WI38 (cell line): ENCODE measurements around the gene SULT2B1.

Experiments
- H3K4me3 ChIP-seq: 2 replicates; pipeline ENCODE4 v1.5.1; 2011; ENCODE audit warnings: low read depth, mild to moderate bottlenecking, control low read depth, low read length
- TF ChIP-seq, protein P1 (sequence below): IDR thresholded peaks from 2 replicates; pipeline ENCODE4 v1.5.1; 2012; ENCODE audit warnings: low read depth, mild to moderate bottlenecking, control low read depth, low read length

SULT2B1 gene

DNA sequence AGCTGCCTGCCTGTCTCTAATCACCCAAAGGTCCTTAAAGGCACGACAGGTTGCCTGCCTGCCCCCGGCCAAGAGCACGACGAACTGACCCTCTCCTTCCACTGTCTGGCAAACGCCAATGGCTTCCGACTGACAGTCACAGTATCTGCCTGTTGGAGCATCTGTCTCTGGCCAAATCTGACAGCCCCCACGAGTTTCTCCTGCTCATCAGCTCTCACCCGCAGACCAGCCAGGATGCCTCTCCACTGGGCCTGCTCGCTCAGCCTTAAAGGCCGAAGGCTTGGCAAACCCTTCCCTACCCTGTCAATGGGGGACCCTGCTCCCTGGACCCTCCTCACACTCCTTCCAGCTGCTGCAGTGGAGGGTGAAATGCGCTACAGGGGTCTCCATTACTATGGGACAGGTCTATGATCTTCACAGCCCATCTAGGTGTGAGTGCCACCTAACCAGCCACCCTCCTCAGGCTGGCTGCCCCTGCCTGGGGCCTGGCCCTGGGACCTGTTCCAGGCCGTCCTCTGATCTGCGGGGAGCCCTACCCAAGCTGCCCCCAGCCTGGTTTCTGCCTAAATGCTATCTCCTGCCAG lies 62.0 kb downstream of the SULT2B1 start:
- TF ChIP-seq, protein P1, sequence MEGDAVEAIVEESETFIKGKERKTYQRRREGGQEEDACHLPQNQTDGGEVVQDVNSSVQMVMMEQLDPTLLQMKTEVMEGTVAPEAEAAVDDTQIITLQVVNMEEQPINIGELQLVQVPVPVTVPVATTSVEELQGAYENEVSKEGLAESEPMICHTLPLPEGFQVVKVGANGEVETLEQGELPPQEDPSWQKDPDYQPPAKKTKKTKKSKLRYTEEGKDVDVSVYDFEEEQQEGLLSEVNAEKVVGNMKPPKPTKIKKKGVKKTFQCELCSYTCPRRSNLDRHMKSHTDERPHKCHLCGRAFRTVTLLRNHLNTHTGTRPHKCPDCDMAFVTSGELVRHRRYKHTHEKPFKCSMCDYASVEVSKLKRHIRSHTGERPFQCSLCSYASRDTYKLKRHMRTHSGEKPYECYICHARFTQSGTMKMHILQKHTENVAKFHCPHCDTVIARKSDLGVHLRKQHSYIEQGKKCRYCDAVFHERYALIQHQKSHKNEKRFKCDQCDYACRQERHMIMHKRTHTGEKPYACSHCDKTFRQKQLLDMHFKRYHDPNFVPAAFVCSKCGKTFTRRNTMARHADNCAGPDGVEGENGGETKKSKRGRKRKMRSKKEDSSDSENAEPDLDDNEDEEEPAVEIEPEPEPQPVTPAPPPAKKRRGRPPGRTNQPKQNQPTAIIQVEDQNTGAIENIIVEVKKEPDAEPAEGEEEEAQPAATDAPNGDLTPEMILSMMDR = no peak
- H3K4me3 ChIP-seq = no peak overlapping the region

- TF ChIP-seq, protein P1 = no peak
- no peak within 1 kb of the TSS for H3K4me3 ChIP-seq
These were observed 62.7 kb downstream of the SULT2B1 start, which contains the start of gene FAM83E for GRCh38 chr19:48614436-48615230. TSS of gene FAM83E (minus strand) at chr19:48615076. CDS start at chr19:48613372, 1,704 bp downstream.

DNA sequence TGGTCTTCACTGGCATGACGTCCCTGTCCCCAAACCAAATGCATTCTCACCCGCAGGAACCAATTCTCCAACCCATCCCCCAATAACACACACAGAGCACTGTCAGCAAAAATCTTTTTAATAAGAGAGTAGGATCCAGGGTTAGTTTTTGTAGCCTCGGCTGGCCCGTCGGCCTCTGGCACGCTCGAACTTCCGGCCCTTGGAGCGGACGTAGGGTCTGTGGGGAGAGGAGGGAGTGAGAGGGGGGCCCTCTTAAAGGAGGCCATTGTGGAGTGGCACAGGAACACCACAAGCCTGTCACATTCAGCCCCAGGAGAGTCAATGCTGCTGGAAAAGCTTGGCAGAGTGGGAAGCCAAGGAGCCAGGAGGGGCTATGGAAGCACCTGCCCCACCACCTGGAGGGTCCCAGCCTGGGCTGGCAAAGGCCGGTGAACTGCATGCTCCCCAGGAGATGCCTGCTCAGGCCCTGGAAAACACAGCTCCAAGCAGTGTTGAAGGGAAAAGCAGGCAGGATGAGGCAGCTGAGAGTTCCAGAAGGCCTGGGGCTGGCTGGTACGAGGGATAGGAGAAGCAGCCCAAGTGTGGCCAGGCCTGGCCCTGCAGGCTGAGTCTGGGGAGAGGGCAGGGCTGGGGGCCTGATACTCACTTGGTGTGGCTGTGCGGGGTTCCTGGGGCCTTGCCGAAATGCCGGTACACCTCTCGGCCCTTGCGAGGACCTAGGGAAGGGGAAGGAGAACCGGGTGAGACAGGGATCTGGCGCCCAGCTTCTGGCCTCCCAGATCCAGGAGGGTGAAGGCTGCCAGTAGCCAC lies 63.5 kb downstream of the SULT2B1 start:
- TF ChIP-seq, protein P1 = no peak

DNA sequence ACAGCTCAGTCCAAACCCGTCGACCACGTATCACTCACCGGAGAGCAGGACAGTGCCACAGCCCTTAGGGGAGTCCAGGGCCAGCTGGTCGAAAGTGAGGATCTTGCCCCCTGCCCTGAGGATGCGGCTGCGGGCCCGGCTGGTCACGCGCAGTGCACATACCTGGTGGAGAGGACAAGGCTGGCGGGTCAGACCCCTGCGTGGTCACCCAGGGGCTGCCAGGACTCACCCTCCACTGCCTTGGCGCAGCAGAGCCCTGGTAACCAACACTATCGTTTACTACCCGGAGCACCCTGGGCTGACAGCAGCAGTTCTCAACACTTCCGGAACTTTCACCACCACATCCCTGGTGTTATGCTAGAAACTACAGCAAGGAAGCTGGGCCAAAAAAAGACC lies 64.1 kb downstream of the SULT2B1 start:
- TF ChIP-seq, protein P1 = no peak
- no peak overlapping the region for H3K4me3 ChIP-seq

More for the DNA sequence above, 63.5 kb downstream of the SULT2B1 start:
- H3K4me3 ChIP-seq = no peak overlapping the region

GRCh38 chr19:48616491-48617056 lies 64.6 kb downstream of the SULT2B1 start:
- H3K4me3 ChIP-seq = peak overlapping the region; percentile 100
- TF ChIP-seq, protein P1 = no peak

DNA sequence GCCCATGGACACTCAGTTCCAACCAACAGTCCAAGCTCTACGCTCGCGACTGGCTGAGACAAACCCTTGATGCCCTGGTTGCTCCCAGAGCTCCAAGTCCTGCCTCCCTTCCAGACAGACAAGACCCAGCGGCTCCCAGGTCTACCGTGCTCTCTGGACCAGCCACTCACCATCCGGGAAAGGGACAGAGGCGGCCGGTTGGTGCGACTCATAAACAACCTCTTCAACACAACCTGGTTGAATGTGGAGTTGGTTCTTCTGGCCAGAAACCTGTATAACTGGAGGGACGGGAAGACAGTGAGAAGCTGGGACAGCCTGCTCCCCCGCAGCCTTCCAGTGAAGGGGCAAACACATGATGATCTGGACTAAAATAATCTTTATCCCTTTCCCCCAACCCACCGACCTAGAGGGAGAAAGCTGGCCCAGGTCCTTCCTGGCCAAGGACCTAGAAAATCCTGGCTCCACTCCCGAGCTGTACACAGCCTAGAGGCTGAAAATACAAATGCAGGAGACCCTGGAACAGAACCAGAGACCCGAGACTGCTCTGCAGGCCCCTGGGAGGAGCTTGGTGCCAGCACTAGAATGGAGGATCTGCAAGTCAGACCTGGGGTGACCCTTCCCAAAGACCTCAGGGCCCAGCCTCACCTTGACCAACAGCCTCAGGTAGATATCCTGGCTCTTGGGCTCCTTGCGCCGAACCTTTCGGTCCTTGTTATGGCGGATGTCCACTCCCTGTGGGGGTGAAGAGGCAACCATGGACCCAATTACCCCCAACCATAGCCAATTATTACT lies 65.4 kb downstream of the SULT2B1 start:
- TF ChIP-seq, protein P1 = no peak
- H3K4me3 ChIP-seq = peak overlapping the region; percentile 100
